ENCODE results near the gene CCDC61.

Gene CCDC61

GRCh38 chr19:46018729-46019251, 23.5 kb downstream of the CCDC61 start:
- TF ChIP-seq, protein P1, sequence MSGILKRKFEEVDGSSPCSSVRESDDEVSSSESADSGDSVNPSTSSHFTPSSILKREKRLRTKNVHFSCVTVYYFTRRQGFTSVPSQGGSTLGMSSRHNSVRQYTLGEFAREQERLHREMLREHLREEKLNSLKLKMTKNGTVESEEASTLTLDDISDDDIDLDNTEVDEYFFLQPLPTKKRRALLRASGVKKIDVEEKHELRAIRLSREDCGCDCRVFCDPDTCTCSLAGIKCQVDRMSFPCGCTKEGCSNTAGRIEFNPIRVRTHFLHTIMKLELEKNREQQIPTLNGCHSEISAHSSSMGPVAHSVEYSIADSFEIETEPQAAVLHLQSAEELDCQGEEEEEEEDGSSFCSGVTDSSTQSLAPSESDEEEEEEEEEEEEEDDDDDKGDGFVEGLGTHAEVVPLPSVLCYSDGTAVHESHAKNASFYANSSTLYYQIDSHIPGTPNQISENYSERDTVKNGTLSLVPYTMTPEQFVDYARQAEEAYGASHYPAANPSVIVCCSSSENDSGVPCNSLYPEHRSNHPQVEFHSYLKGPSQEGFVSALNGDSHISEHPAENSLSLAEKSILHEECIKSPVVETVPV (CRISPR knock-in tag; IDR thresholded peaks at IDR 0.05) = no peak
- TF ChIP-seq CSDC2 (CRISPR knock-in tag; IDR thresholded peaks at IDR 0.05) (no peak), PPARA (CRISPR knock-in tag; IDR thresholded peaks at IDR 0.05; ENCODE audit: borderline replicate concordance) (no peak), OSR1 (CRISPR knock-in tag; IDR thresholded peaks at IDR 0.05) (no peak), GLIS3 (CRISPR knock-in tag; IDR thresholded peaks at IDR 0.05) (no peak)
- no peak for ATAC-seq

- ATAC-seq = no peak
- TF ChIP-seq ISL1 (CRISPR knock-in tag; IDR thresholded peaks at IDR 0.05) (no peak), ZNF565 (CRISPR knock-in tag; conservative IDR thresholded peaks at IDR 0.05; ENCODE audit: low read depth) (no peak), ZFP3 (CRISPR knock-in tag; IDR thresholded peaks at IDR 0.05) (no peak), RARB (CRISPR knock-in tag; IDR thresholded peaks at IDR 0.05) (no peak), TSHZ2 (CRISPR knock-in tag; IDR thresholded peaks at IDR 0.05) (no peak)
Observed at GRCh38 chr19:46019270-46019669, 24.0 kb downstream of the CCDC61 start.

DNA sequence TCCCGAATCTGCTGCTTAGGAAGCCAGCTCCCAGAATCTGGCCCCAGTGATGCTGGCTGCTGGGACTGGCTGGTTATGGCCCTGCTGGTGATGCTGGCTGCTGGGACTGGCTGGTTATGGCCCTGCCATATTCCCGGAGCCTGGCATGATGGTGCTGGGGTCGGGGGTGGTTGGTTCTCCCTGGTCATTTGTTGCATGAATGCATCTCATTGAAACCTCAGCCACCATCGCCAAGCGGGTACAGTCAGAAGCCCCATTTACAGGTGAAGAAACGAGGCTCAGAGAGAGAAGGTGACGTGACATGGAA, 25.5 kb downstream of the CCDC61 start:
- no peak for ATAC-seq
- no peak for TF ChIP-seq PPARA (CRISPR knock-in tag; IDR thresholded peaks at IDR 0.05; ENCODE audit: borderline replicate concordance)
- TF ChIP-seq TSHZ2 (CRISPR knock-in tag; IDR thresholded peaks at IDR 0.05) = no peak
- no peak for TF ChIP-seq RARB (CRISPR knock-in tag; IDR thresholded peaks at IDR 0.05)
- TF ChIP-seq POU6F1 (CRISPR knock-in tag; IDR thresholded peaks at IDR 0.05; ENCODE audit: borderline replicate concordance, low read depth) = no peak

DNA sequence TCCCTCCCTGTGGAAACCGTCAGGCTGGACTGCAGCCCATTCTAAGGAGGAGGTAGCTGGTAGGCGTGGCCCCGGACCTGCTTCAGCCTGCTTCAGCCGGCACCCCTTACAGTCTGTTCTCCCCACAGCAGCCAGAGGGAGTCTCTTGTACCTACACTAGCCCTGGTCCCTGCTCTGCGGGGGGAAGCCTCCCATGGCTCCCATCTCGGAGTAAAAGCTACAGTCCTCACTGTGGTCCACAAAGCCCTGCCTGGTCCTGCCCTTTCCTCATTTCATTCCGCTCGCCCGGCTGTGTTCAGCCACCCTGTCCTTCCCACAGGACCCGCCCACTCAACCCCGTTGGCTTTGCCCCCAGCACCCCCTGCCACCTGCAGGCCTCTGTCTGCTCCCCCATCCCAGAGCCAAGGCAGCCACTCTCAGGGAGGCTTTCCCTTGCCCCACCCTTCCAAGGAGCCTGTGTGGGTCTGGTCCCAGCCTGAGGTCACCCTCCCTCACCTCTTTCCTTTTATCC, 26.3 kb downstream of the CCDC61 start:
- no peak for TF ChIP-seq TOX (CRISPR knock-in tag; IDR thresholded peaks at IDR 0.05; ENCODE audit: borderline replicate concordance)
- TF ChIP-seq, protein P1 (CRISPR knock-in tag; IDR thresholded peaks at IDR 0.05) = no peak
- no peak for TF ChIP-seq PATZ1 (CRISPR knock-in tag; IDR thresholded peaks at IDR 0.05; ENCODE audit: borderline replicate concordance)
- no peak for TF ChIP-seq GLIS3 (CRISPR knock-in tag; IDR thresholded peaks at IDR 0.05)
- TF ChIP-seq BACH2 (CRISPR knock-in tag; IDR thresholded peaks at IDR 0.05; ENCODE audit: borderline replicate concordance) = no peak
- no peak for ATAC-seq
